DLD1 (cell line): ENCODE measurements around the gene TEX29.

Source experiments
- in situ Hi-C: cut with HindIII; loops from 2 replicates; pipeline ENCODE4 v1.10.0; 2017; ENCODE audit warnings: low sequenced_read_pairs

The TEX29 gene

GRCh38 chr13:111365149-111366005, 44.9 kb downstream of the TEX29 start:
- in situ Hi-C loops = no loop called here

GRCh38 chr13:111367340-111367739, 46.9 kb downstream of the TEX29 start:
- in situ Hi-C loops = no loop called here

GRCh38 chr13:111368091-111368490, 47.6 kb downstream of the TEX29 start:
- in situ Hi-C loops = no loop called here

GRCh38 chr13:111370147-111370546, 49.7 kb downstream of the TEX29 start:
- in situ Hi-C loops = no loop called here

- in situ Hi-C loops = no loop called here
Measured at GRCh38 chr13:111370570-111371535, 50.4 kb downstream of the TEX29 start.

GRCh38 chr13:111371720-111372119, 51.3 kb downstream of the TEX29 start:
- in situ Hi-C loops = no loop called here

- in situ Hi-C loops = no loop called here
Measured at GRCh38 chr13:111372651-111373425, 52.4 kb downstream of the TEX29 start.

- in situ Hi-C loops = no loop called here
Measured at GRCh38 chr13:111373486-111373885, 53.0 kb downstream of the TEX29 start.

- in situ Hi-C loops = no loop called here
Measured at GRCh38 chr13:111380431-111380830, 60.0 kb downstream of the TEX29 start.

GRCh38 chr13:111382411-111382810, 62.0 kb downstream of the TEX29 start:
- in situ Hi-C loops = no loop called here

GRCh38 chr13:111382877-111383276, 62.4 kb downstream of the TEX29 start:
- in situ Hi-C loops = no loop called here

GRCh38 chr13:111383591-111384440, 63.4 kb downstream of the TEX29 start:
- in situ Hi-C loops = no loop called here

- in situ Hi-C loops = no loop called here
Measured at GRCh38 chr13:111384441-111385182, 64.2 kb downstream of the TEX29 start.

- in situ Hi-C loops = no loop called here
Measured at GRCh38 chr13:111385183-111385857, 64.9 kb downstream of the TEX29 start.

GRCh38 chr13:111387026-111387871, 66.8 kb downstream of the TEX29 start:
- in situ Hi-C loops = no loop called here

- in situ Hi-C loops = no loop called here
Measured at GRCh38 chr13:111387945-111388600, 67.6 kb downstream of the TEX29 start.

- in situ Hi-C loops = no loop called here
Measured at GRCh38 chr13:111388851-111389500, 68.5 kb downstream of the TEX29 start.
